GM11168 (cell line): ENCODE results near the gene IQSEC3.
"Not testable (repeated sequence)": the region's sequence is repeated elsewhere in the genome, so short reads cannot be mapped to it uniquely, and the experiment has no call there.

Experiments
- in situ Hi-C: fragments of 300-500 bp; cut with MboI; formaldehyde crosslinking; loops from one replicate; pipeline ENCODE4 v1.12.0; 2022; ENCODE audit warnings: low sequenced_read_pairs; ENCODE audit not compliant: unreplicated experiment

Gene IQSEC3

DNA sequence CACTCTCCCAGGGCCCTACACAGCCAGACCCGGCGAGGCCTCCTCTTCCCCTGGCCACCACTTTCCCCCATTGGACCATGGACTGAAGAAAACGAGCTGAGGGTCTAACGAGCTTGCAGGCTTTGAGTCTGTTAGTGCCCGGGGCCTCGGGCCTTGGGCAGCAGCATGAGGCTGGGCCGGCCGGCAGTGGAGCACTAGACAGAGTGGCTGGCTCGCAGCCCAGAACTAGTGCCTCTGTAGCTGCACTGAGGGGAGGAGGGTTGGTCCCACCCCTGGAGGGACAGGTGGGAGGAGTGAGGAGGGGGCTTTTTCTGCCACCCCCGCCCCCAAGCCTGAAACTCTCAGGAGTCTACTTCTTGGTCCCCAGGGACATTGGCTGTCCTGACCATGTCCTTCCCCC lies 108.7 kb downstream of the IQSEC3 start:
- in situ Hi-C loops = no loop called here

DNA sequence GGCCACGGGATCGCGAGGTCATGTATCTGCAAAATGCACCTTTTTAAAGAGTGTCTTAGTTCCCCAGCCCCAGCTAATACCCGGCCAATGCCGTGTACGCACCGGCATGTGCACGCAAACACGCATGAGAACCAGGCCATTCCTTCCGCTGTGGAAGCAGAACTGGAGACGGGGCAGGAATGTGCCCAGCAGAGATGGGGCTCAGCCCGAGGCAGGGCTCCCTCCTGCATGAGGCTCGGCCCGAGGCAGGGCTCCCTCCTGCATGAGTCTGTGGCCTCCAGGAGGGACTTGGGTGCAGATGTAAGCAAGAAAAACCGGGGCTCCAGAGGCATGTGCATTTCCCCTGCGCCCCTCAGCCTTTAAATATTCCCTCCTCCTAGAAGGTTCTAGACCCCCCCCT lies 109.2 kb downstream of the IQSEC3 start:
- in situ Hi-C loops = no loop called here

- in situ Hi-C loops = no loop called here
These were observed 110.0 kb downstream of the IQSEC3 start for GRCh38 chr12:176321-177181.

- in situ Hi-C loops = no loop called here
These were observed 110.9 kb downstream of the IQSEC3 start for GRCh38 chr12:177336-177979.

GRCh38 chr12:177980-178828 lies 111.6 kb downstream of the IQSEC3 start:
- in situ Hi-C loops = no loop called here

DNA sequence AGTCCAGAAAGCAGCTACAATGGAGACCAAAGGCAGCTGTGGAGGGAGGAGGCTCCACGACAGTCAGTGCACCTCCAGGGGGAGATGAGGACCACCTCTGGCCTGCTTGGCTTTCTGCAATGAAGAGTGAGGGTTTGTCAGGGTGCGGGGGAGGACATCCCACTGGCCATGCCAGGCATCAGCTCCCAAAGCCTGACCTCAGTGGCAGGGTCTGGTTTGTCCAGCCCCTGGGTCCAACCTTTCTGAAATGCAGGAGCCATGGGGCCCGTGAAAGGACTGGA lies 112.2 kb downstream of the IQSEC3 start:
- in situ Hi-C loops = no loop called here

DNA sequence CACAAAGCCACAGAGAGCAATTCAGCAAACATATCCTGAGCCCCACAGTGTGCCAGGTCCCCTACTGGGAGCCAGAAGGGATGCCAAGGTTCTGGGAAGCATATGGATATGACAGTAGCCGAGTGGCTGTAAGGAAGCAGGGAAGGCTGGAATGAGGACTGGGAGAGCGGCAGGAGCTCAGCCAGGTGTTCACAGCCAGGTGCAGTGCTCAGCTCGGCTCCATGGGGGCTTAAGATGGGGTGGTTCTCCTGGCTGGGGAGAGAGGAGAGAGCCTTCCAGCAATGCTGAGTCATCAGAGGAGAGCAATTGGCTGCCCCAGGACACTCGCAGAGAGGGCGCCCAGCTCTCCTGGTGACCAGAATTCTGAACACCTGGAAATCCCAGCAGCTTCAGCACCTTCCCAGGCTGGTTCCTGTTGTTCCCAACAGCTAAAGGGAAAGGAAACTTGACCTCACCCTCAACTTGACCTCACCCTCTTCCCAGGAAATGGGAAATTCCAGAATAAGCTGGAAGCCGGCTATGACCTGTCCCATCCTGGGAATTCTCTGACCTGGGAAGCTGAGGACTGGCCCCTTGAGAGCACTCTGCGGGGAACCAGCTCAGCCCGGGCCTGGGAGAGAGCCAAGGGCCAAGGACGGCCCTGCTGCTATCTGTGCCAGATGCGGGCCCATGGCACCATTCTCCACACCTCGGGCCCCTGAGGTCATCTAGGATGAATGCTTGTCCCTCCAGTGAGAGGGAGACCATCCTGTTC lies 112.7 kb downstream of the IQSEC3 start:
- in situ Hi-C loops = no loop called here

DNA sequence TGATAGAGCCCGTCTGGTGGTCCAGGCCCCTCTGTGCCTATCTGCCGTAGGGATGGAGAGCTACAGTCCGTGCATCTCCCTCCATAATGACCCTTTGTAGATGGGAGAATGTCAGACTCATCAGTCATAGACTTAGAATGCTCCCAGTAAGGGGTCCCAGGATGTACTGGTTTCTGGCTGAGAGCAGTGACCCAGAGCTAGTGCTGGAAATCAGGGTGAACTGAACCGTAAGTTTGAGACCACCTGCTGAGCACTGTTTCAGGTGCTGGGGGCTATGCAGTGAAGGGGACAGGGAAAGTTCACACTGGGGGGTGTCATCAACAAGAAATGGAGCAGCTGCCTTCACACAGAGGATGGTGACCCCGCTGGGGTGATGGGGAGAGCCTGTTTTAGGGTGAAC lies 113.3 kb downstream of the IQSEC3 start:
- in situ Hi-C loops = no loop called here

DNA sequence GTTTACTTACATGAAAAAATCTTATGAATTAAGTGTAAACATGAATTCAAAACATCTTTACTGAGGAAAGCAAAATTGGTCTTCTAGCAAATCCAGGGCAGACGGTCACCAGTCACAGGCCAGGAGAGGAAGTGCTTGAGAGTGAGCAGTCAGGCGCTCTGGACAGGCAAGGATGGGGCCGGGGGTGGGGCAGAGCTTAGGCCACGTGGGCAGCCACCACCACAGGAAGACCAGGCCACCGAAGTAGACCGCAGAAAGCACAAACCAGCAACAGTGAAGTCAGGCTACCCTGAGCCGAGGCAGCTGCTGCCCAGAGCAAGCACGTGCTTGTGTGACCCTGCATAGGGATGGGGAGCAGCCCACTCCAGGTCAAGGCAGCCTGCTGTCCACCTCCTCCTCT lies 113.9 kb downstream of the IQSEC3 start:
- in situ Hi-C loops = no loop called here

- in situ Hi-C loops = no loop called here
These were observed 115.4 kb downstream of the IQSEC3 start for GRCh38 chr12:181921-182320.

GRCh38 chr12:182381-182892 lies 115.9 kb downstream of the IQSEC3 start:
- in situ Hi-C loops = no loop called here

DNA sequence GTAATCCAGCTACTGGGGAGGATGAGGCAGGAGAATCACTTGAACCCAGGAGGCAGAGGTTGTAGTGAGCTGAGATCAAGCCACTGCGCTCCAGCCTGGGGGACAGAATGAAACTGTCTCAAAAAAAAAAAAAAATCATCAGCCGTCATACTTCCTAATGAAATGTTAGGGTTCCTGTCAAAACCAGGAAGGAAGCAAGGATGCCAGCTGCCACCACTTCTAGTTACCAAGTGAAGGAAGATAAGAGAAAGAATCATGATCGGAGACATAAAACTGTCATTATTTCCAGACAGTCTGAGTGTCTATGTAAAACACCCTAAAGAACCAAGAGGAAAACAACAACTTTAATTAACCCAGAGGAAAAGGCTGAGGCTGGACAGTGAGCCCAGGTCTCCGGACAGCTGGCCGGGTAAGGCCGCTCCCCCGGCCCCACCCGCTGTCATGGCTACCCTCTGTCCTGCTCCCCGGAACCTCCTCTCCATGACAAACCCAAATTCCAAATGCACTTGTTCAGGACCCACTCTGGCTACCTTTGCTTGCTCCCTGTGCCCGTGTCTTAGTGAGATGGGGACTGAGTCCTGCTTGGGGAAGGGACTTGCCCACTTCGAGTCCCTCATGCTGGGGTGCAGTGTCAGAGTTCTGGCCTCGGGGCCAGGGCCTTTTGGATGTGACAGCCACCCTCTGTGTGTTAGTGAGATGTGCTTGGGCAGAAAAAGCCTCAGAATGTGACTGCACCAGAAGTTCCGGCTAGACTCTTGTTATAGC lies 118.4 kb downstream of the IQSEC3 start:
- in situ Hi-C loops = no loop called here

- in situ Hi-C loops = no loop called here
These were observed 119.0 kb downstream of the IQSEC3 start for GRCh38 chr12:185576-185955.

DNA sequence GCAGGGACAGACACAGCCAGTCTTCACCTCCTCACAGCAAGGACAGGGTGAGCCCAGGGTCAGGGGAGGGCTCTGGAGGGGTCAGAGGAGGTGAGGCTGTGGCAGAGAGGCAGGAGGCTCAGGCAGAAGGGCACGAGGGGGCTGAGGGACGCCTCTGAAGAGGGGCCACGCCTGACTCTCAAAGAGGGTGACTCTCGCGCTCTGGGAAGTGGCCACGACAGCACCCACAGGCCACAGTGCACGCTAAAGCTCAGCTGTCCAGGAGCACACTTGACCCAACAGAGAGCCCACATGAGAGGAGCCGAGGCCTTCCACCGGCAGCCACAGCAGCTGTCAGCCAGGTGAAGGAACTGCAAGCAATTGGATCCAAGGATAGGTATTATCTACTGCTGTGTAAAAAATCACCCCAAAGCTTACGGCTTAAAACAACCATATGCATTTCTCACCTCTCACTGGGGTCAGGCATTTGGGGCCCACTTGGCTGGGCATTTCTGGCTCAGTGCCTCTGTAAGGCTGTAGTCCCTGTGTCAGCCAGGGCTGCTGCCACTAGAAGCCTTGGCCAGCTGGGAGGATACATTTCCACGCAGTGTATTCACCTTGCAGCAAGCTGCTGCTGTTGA lies 119.5 kb downstream of the IQSEC3 start:
- in situ Hi-C loops = no loop called here

- in situ Hi-C loops = not testable (repeated sequence)
These were observed 121.7 kb downstream of the IQSEC3 start for GRCh38 chr12:187986-188909.

GRCh38 chr12:188910-189621 lies 122.5 kb downstream of the IQSEC3 start:
- in situ Hi-C loops = no loop called here

DNA sequence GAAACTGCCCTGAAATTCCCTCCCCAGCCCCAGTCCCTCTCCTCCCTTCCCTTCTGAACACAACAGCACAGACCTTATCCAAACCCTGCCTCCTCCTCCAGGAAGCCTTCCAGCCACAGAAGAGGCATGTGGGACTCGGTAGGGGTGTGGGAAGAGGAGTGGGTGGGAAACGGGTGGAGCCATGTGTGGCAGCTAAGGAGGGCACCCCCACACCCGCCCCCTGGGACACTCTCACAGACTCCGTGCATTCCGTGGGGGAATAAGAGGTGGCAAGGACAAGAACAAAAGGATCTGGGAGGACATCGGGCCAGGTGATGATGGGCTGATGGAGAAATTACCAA lies 123.0 kb downstream of the IQSEC3 start:
- in situ Hi-C loops = no loop called here

GRCh38 chr12:190881-191280 lies 124.3 kb downstream of the IQSEC3 start:
- in situ Hi-C loops = no loop called here
